ENCODE measurements around the gene TRIM56. TPM values are rescaled to one million over a fixed set of nuclear protein-coding genes. Genes with fewer than 3 reads are reported as not detected.

TRIM56 gene
- polyA plus RNA-seq, 1 of the 3 experiments (the other 2 are of a cell fraction), result 2.5 TPM

GRCh38 chr7:101125989-101126650 lies 40.8 kb downstream of the TRIM56 start (continued):
- peak; percentile 93 for TF ChIP-seq NFIC (IDR thresholded peaks at IDR 0.05; ENCODE audit: borderline replicate concordance)
- TF ChIP-seq USF2 (IDR thresholded peaks at IDR 0.05; ENCODE audit: borderline replicate concordance, low read depth, low read length), result no peak

- CTCF ChIA-PET, result interaction anchor here (1.5 to 4.0 kb wide), 7 partner anchors 11 to 115 kb away, joined by 3 to 34 read pairs (median 10); no protein-coding TSS in a partner anchor
- peaks cover 14 to 39% of the 10 kb centered on the region in 2 experiments; a peak in 3 of 4 replicates for H3K4me1 ChIP-seq (ENCODE audit: control insufficient read depth in 1 of 2, insufficient read depth in 2 of 2, low read depth in 1 of 2, low read length in 1 of 2)
- DNase-seq, result peak; percentile 83
- H3F3A ChIP-seq (replicated peaks; ENCODE audit: insufficient read depth), result peaks cover 84% of the 10 kb centered on the region
- no peaks in the 10 kb centered on the region for H3K9me3 ChIP-seq
- H2AFZ ChIP-seq (ENCODE audit: low read depth), result peak within 1 kb of the TSS; percentile 5; the same call in 1 of the 2 replicates
- H3K79me2 ChIP-seq (ENCODE audit: insufficient read depth), result peaks cover 82% of the 10 kb centered on the region
- peaks cover 4 to 47% of the 10 kb centered on the region in 2 experiments for H3K36me3 ChIP-seq (replicated peaks in 1 of 2; ENCODE audit: control insufficient read depth in 1 of 2, insufficient read depth in 2 of 2, low read length in 1 of 2)
- peak within 1 kb of the TSS; percentile 96 for H3K4me2 ChIP-seq
- POLR2A ChIA-PET, result interaction anchor here (0.7 kb wide), 1 partner anchor 434 kb away, joined by 3 read pairs; no protein-coding TSS in a partner anchor
- H3K9ac ChIP-seq, result peak within 1 kb of the TSS; percentile 95
- peaks cover 48% of the 10 kb centered on the region for H4K20me1 ChIP-seq (ENCODE audit: insufficient read depth)
- H3K27ac ChIP-seq (ENCODE audit: low read depth in 2 of 2, low read length in 1 of 2), result peak within 1 kb of the TSS; percentile 61 to 98
- peak within 1 kb of the TSS; percentile 46 to 85; a peak in 3 of 4 replicates for H3K4me3 ChIP-seq (ENCODE audit: low read depth in 2 of 2, low read length in 1 of 2)
- H3K27me3 ChIP-seq (ENCODE audit: insufficient read depth), result no peaks in the 10 kb centered on the region
- H3K9me2 ChIP-seq, result no peaks in the 10 kb centered on the region
- 5% methylated on average over 22 of the region's 22 CpGs for WGBS (ENCODE audit: low lambda C conversion rate)
- TF ChIP-seq PBX3 (IDR thresholded peaks at IDR 0.05) (peak; percentile 87), EZH2phosphoT487 (IDR thresholded peaks at IDR 0.05; ENCODE audit: borderline replicate concordance, low read depth) (no peak), MXI1 (IDR thresholded peaks at IDR 0.05; ENCODE audit: low read depth, low read length) (no peak), TEAD4 (IDR thresholded peaks at IDR 0.05; ENCODE audit: borderline replicate concordance, insufficient read depth) (no peak; the same call in 1 of the 2 replicates), JUND (IDR thresholded peaks at IDR 0.05) (peak; percentile 62; the same call in 1 of the 2 replicates), IRF3 (IDR thresholded peaks at IDR 0.05; ENCODE audit: low read depth, low read length) (no peak), CTCF (IDR thresholded peaks at IDR 0.05) (peak; percentile 60), GATA2 (CRISPR knock-in tag; IDR thresholded peaks at IDR 0.05) (no peak), FOXJ3 (CRISPR knock-in tag; IDR thresholded peaks at IDR 0.05) (no peak), RXRA (IDR thresholded peaks at IDR 0.05; ENCODE audit: borderline replicate concordance, low read depth) (peak; percentile 82), USF2 (IDR thresholded peaks at IDR 0.05; ENCODE audit: borderline replicate concordance, low read depth, low read length) (0 out of 2 replicates have a peak, but pooled peaks have one; percentile 19), MAX (IDR thresholded peaks at IDR 0.05; ENCODE audit: low read depth) (peak; percentile 50), GABPA (IDR thresholded peaks at IDR 0.05; ENCODE audit: low read depth) (peak; percentile 52), SMC3 (IDR thresholded peaks at IDR 0.05; ENCODE audit: low read depth, low read length) (0 out of 2 replicates have a peak, but pooled peaks have one; percentile 1), YY1 (IDR thresholded peaks at IDR 0.05; ENCODE audit: low read depth) (peak; percentile 59; the same call in 1 of the 2 replicates), TAF1 (IDR thresholded peaks at IDR 0.05; ENCODE audit: borderline replicate concordance, low read depth, low read length) (peak; percentile 97), CHD2 (IDR thresholded peaks at IDR 0.05; ENCODE audit: low read length, partially characterized antibody) (peak; percentile 44), ZBTB33 (IDR thresholded peaks at IDR 0.05; ENCODE audit: borderline replicate concordance, low read depth) (peak; percentile 82)
These were observed 41.6 kb downstream of the TRIM56 start, which contains the start of gene SERPINE1 for GRCh38 chr7:101126651-101127459. TSS of gene SERPINE1 (plus strand) at chr7:101127104. CDS start at chr7:101128394, 1,290 bp downstream.
